SU-DHL-6 (cell line): ENCODE results near the gene ERP29.

Experiments used
- H2AFZ ChIP-seq: fragments of 200-600 bp; sonication (generic); 2 replicates; pipeline ENCODE4 v1.6.1; 2014; ENCODE audit warnings: low read depth, mild to moderate bottlenecking, moderate library complexity, mixed read lengths, antibody characterized with exemption, low read length; ENCODE audit not compliant: severe bottlenecking
- H3F3A ChIP-seq: fragments of 200-600 bp; shearing (Covaris generic); 2 replicates; pipeline ENCODE4 v1.6.0; 2016; ENCODE audit warnings: antibody characterized with exemption, mild to moderate bottlenecking; ENCODE audit not compliant: insufficient read depth
- H3K27ac ChIP-seq: fragments of 200-600 bp; sonication (generic); 2 replicates; pipeline ENCODE4 v1.5.1; 2016; ENCODE audit warnings: low read depth, mild to moderate bottlenecking, low read length, moderate library complexity, mixed read lengths
- H3K27me3 ChIP-seq: fragments of 200-600 bp; sonication (generic), shearing (Covaris generic); 2 replicates; pipeline ENCODE4 v1.6.0; 2014; ENCODE audit warnings: mild to moderate bottlenecking, low read length
- H3K36me3 ChIP-seq: fragments of 200-600 bp; sonication (generic); 2 replicates; pipeline ENCODE4 v1.6.1; 2014; ENCODE audit warnings: mild to moderate bottlenecking, low read length, mixed read lengths
- H3K4me2 ChIP-seq: fragments of 300-600, 200-600 bp; shearing (Covaris generic), sonication (generic); 2 replicates; pipeline ENCODE4 v1.6.0; 2014; ENCODE audit warnings: low read length, low read depth, mild to moderate bottlenecking; ENCODE audit not compliant: poor library complexity, severe bottlenecking
- H3K4me3 ChIP-seq: fragments of 200-600 bp; sonication (generic); 2 replicates; pipeline ENCODE4 v1.5.1; 2014; ENCODE audit warnings: antibody characterized with exemption, low read length, mild to moderate bottlenecking, mixed read lengths; ENCODE audit not compliant: insufficient read depth, poor library complexity, severe bottlenecking
- H3K79me2 ChIP-seq: fragments of 200-600 bp; sonication (generic); 2 replicates; pipeline ENCODE4 v1.6.1; 2014; ENCODE audit warnings: mild to moderate bottlenecking, low read length, moderate library complexity; ENCODE audit not compliant: insufficient read depth
- H3K9ac ChIP-seq: fragments of 200-600 bp; sonication (generic); 2 replicates; pipeline ENCODE4 v1.7.0; 2014; ENCODE audit warnings: mild to moderate bottlenecking, low read length
- H3K9me2 ChIP-seq: fragments of 200-600 bp; sonication (generic); replicated peaks from 2 replicates; pipeline ENCODE4 v1.6.1; 2014; ENCODE audit warnings: low read length; ENCODE audit not compliant: insufficient read depth
- H3K9me3 ChIP-seq: fragments of 200-600 bp; sonication (generic); 2 replicates; pipeline ENCODE4 v1.6.1; 2014; ENCODE audit warnings: low read length, mixed read lengths; ENCODE audit not compliant: insufficient read depth
- H4K20me1 ChIP-seq: fragments of 200-600 bp; sonication (generic); 2 replicates; pipeline ENCODE4 v1.6.1; 2014; ENCODE audit warnings: low read depth, mild to moderate bottlenecking, antibody characterized with exemption, low read length, moderate library complexity, mixed read lengths
- CTCF ChIP-seq: fragments of 200-600 bp; sonication (generic); IDR thresholded peaks from one replicate; pipeline ENCODE4 v1.5.1; 2017; ENCODE audit warnings: antibody characterized with exemption, mild to moderate bottlenecking, low read length, moderate library complexity; ENCODE audit not compliant: insufficient read depth, poor library complexity, severe bottlenecking
- EZH2phosphoT487 ChIP-seq: fragments of 200-600 bp; sonication (generic), shearing (Covaris generic); conservative IDR thresholded peaks from 2 replicates; pipeline ENCODE4 v1.6.1; 2018; ENCODE audit warnings: mild to moderate bottlenecking, antibody characterized with exemption, low read length, moderate library complexity, mixed read lengths

The ERP29 gene

GRCh38 chr12:112015938-112016337 lies 2.7 kb downstream of the ERP29 start:
- Histone ChIP-seq H3K27ac (no peak overlapping the region), H3F3A (peaks cover 20% of the 10 kb centered on the region), H3K27me3 (no peaks in the 10 kb centered on the region), H3K79me2 (peaks cover 93% of the 10 kb centered on the region), H2AFZ (no peak overlapping the region), H3K36me3 (peaks cover 14% of the 10 kb centered on the region), H3K4me3 (no peak overlapping the region), H4K20me1 (peaks cover 20% of the 10 kb centered on the region; the same call in 1 of the 2 replicates), H3K9me3 (no peaks in the 10 kb centered on the region), H3K4me2 (no peak overlapping the region), H3K9ac (no peak overlapping the region), H3K9me2 (no peaks in the 10 kb centered on the region)
- TF ChIP-seq EZH2phosphoT487 = no peak
- TF ChIP-seq CTCF = no peak

- Histone ChIP-seq H3K9me3 (no peaks in the 10 kb centered on the region), H3K36me3 (peaks cover 14% of the 10 kb centered on the region), H3K9me2 (no peaks in the 10 kb centered on the region), H3K4me2 (no peak overlapping the region), H2AFZ (no peak overlapping the region), H3K4me3 (no peak overlapping the region), H3K9ac (no peak overlapping the region), H3F3A (peaks cover 20% of the 10 kb centered on the region), H3K27ac (no peak overlapping the region), H4K20me1 (peaks cover 20% of the 10 kb centered on the region; the same call in 1 of the 2 replicates), H3K27me3 (no peaks in the 10 kb centered on the region), H3K79me2 (peaks cover 93% of the 10 kb centered on the region)
- TF ChIP-seq EZH2phosphoT487 = no peak
- no peak for TF ChIP-seq CTCF
Measured at GRCh38 chr12:112017041-112017440, 3.8 kb downstream of the ERP29 start.

- Histone ChIP-seq H3K27me3 (no peaks in the 10 kb centered on the region), H3K36me3 (peaks cover 22% of the 10 kb centered on the region), H3K9ac (no peak overlapping the region), H3K4me3 (no peak overlapping the region), H3K27ac (no peak overlapping the region), H4K20me1 (peaks cover 20% of the 10 kb centered on the region; the same call in 1 of the 2 replicates), H3K79me2 (peaks cover 83% of the 10 kb centered on the region), H3K4me2 (no peak overlapping the region), H2AFZ (no peak overlapping the region), H3F3A (peaks cover 29% of the 10 kb centered on the region), H3K9me3 (no peaks in the 10 kb centered on the region), H3K9me2 (no peaks in the 10 kb centered on the region)
- TF ChIP-seq CTCF (no peak), EZH2phosphoT487 (no peak)
Measured at GRCh38 chr12:112018571-112019237, 5.5 kb downstream of the ERP29 start.
